ENCODE measurements around the gene CCN2.
"Not testable (repeated sequence)": the region's sequence is repeated elsewhere in the genome, so short reads cannot be mapped to it uniquely, and the experiment has no call there.

Gene CCN2

DNA sequence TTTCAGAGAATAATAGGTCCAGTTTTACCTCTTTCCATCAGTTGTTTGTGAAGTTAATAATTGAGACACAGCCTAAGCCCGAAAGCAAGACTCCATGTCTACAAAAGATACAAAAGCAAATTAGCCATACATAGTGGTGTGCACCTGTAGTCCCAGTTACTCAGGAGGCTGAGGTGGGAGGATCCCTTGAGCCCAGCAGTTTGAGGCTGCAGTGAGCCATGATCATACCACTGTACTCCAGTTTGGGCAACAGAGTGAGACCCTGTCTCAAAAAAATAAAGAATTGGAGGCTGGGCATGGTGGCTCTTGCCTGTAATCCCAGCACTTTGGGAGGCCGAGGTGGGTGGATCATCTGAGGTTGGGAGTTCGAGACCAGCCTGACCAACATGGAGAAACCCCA lies 42.4 kb downstream of the CCN2 start:
- DNase-seq = not testable (repeated sequence)

GRCh38 chr6:131903734-131904133 lies 47.4 kb downstream of the CCN2 start:
- DNase-seq = not testable (repeated sequence)

GRCh38 chr6:131901326-131901873 lies 49.8 kb downstream of the CCN2 start:
- DNase-seq = not testable (repeated sequence)

DNA sequence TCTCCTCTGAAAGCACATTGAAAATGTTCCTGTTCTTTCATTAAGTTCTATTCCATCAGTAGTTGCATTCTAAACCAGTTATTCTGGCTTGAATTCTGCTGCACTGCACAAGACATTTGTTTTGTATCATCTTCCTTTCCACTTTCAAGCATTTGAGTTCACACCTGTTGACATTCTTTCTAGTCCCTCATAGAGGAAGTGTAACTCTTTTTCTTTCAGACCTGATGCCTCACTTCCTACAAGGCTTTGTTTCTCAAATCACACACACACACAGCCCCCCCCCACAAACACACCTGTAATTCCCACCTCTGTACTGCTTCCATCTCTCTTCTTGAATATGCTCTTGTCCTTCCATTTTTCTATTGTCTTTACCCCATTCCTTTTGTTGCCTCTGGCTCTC lies 50.9 kb downstream of the CCN2 start:
- no peak for DNase-seq

DNA sequence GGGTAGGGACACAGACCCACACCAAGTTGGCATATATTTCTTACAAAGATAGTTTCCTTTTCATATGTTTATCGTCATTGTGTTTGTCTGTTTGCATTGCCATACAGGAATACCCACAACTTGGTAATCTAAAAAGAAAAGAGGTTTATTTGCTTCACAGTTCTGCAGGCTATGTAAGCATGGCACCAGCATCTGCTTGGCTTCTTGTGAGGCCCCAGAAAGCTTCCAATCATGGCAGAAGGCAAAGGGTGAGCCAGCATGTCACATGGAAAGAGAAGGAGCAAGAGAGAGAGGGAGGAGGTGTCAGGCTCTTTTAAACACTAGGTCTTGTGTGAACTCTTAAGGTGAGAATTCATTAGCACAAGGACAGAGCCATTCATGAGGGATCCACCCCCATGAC lies 52.5 kb downstream of the CCN2 start:
- no peak for DNase-seq

Data from NCI-H1105 (cell line).